IMR-90 (cell line): Measurements from ENCODE around the gene RBM28. TPM values are rescaled to one million over a fixed set of nuclear protein-coding genes. Genes with fewer than 3 reads are reported as not detected.

Experiments used
- ATAC-seq: fragments of 200-7000 bp; cut with Tn5 transposase; 2 replicates; pipeline ENCODE4 v1.9.1; 2020; ENCODE audit warnings: low read depth, mild to moderate bottlenecking, moderate library complexity
- BruUV-seq: library from RNA; stranded (reverse); fragments of 400-500 nt; replicated peaks from 2 replicates; lab custom pipeline; 2021; lab: Mats Ljungman, UMichigan
- CTCF ChIA-PET: fragments of 300-600 bp; formaldehyde crosslinking; extraction: SDS; loops from one replicate; lab custom pipeline; 2021; ENCODE audit warnings: antibody characterized with exemption; lab: Yijun Ruan, JAX
- POLR2A ChIA-PET: fragments of 300-600 bp; sonication (Branson Sonifier 250); formaldehyde crosslinking; loops from one replicate; lab custom pipeline; 2022; ENCODE audit warnings: antibody characterized with exemption; ENCODE audit not compliant: unreplicated experiment; lab: Charles Lee
- DNase-seq: peaks from one replicate; pipeline ENCODE4 v3.0.0; 2013
- H2AFZ ChIP-seq: replicated peaks from 2 replicates; pipeline ENCODE3; 2013; ENCODE audit warnings: low read length, mild to moderate bottlenecking; ENCODE audit not compliant: poor library complexity
- H2AK5ac ChIP-seq: 2 replicates; pipeline ENCODE4 v1.6.1; 2013; ENCODE audit warnings: low read depth, low read length, inconsistent platforms
- H2AK9ac ChIP-seq: replicated peaks from 2 replicates; pipeline ENCODE3; 2013; ENCODE audit warnings: mild to moderate bottlenecking, low read depth, low read length, moderate library complexity; ENCODE audit not compliant: poor library complexity
- H2BK120ac ChIP-seq: 2 replicates; pipeline ENCODE4 v1.6.1; 2013; ENCODE audit warnings: low read depth, low read length, inconsistent platforms
- H2BK15ac ChIP-seq: 3 replicates; pipeline ENCODE4 v1.6.1; 2013; ENCODE audit warnings: low read depth, low read length, inconsistent platforms
- H2BK20ac ChIP-seq: 2 replicates; pipeline ENCODE4 v1.6.1; 2013; ENCODE audit warnings: low read depth, mild to moderate bottlenecking, inconsistent platforms, low read length, moderate library complexity
- H2BK5ac ChIP-seq: 2 replicates; pipeline ENCODE4 v1.6.1; 2013; ENCODE audit warnings: mild to moderate bottlenecking, low read depth, low read length, inconsistent platforms; ENCODE audit not compliant: poor library complexity, severe bottlenecking
- H3K14ac ChIP-seq: replicated peaks from 2 replicates; pipeline ENCODE4 v1.6.1; 2013; ENCODE audit warnings: low read depth, low read length, inconsistent platforms
- H3K18ac ChIP-seq: 2 replicates; pipeline ENCODE4 v1.6.1; 2013; ENCODE audit warnings: low read depth, low read length, control low read depth
- H3K23ac ChIP-seq: 2 replicates; pipeline ENCODE4 v1.6.1; 2013; ENCODE audit warnings: low read depth, low read length, inconsistent platforms
- H3K27ac ChIP-seq: 2 replicates; pipeline ENCODE4 v1.5.1; 2013; ENCODE audit warnings: mild to moderate bottlenecking, control low read depth, low read length; ENCODE audit not compliant: insufficient read depth
- H3K27me3 ChIP-seq: 2 replicates; pipeline ENCODE4 v1.6.1; 2013; ENCODE audit warnings: low read length; ENCODE audit not compliant: control insufficient read depth, insufficient read depth
- H3K36me3 ChIP-seq: 2 replicates; pipeline ENCODE4 v1.6.1; 2013; ENCODE audit warnings: low read length, mixed read lengths; ENCODE audit not compliant: control insufficient read depth, insufficient read depth
- H3K4ac ChIP-seq: 2 replicates; pipeline ENCODE4 v1.6.1; 2013; ENCODE audit warnings: low read depth, low read length, inconsistent platforms
- H3K4me1 ChIP-seq: 2 replicates; pipeline ENCODE4 v1.6.1; 2013; ENCODE audit warnings: low read length, mixed read lengths; ENCODE audit not compliant: control insufficient read depth, insufficient read depth
- H3K4me2 ChIP-seq: 2 replicates; pipeline ENCODE4 v1.6.1; 2013; ENCODE audit warnings: low read depth, mild to moderate bottlenecking, control low read depth, low read length, moderate library complexity
- H3K4me3 ChIP-seq: 2 replicates; pipeline ENCODE4 v1.5.1; 2013; ENCODE audit warnings: low read depth, mild to moderate bottlenecking, control low read depth, low read length, moderate library complexity; ENCODE audit not compliant: insufficient read depth
- H3K56ac ChIP-seq: 2 replicates; pipeline ENCODE4 v1.6.1; 2013; ENCODE audit warnings: low read length, inconsistent platforms; ENCODE audit not compliant: insufficient read depth; ENCODE audit errors: extremely low read depth
- H3K79me1 ChIP-seq, 2 experiments: 2 replicates each; pipeline ENCODE4 v1.6.1; 2013; ENCODE audit warnings: low read length in 2 of 2, inconsistent platforms in 1 of 2, low read depth in 1 of 2
- H3K9ac ChIP-seq: 2 replicates; pipeline ENCODE4 v1.6.1; 2013; ENCODE audit warnings: low read depth, low read length, control low read depth
- H3K9me1 ChIP-seq: 2 replicates; pipeline ENCODE4 v1.6.1; 2013; ENCODE audit warnings: low read length, inconsistent platforms; ENCODE audit not compliant: insufficient read depth
- H3K9me3 ChIP-seq: 2 replicates; pipeline ENCODE4 v1.6.1; 2013; ENCODE audit warnings: low read length; ENCODE audit not compliant: control insufficient read depth, insufficient read depth
- H4K20me1 ChIP-seq: 2 replicates; pipeline ENCODE4 v1.6.1; 2013; ENCODE audit warnings: low read length, inconsistent platforms; ENCODE audit not compliant: insufficient read depth
- H4K5ac ChIP-seq: 2 replicates; pipeline ENCODE4 v1.6.1; 2013; ENCODE audit warnings: mild to moderate bottlenecking, low read depth, low read length, control low read depth
- H4K8ac ChIP-seq, 2 experiments: 2 replicates each; pipeline ENCODE4 v1.6.1; 2013; ENCODE audit warnings: low read depth in 2 of 2, low read length in 2 of 2, control low read depth in 1 of 2, inconsistent platforms in 1 of 2
- H4K91ac ChIP-seq: 2 replicates; pipeline ENCODE4 v1.6.1; 2013; ENCODE audit warnings: low read depth, low read length, inconsistent platforms; ENCODE audit not compliant: insufficient read depth
- CHD1 ChIP-seq: IDR thresholded peaks from 2 replicates; pipeline ENCODE4 v1.6.1; 2012; ENCODE audit warnings: low read depth, low read length, improper control_type of control experiment
- FOS ChIP-seq: fragments of 150-350 bp; IDR thresholded peaks from 2 replicates; pipeline ENCODE4 v1.6.1; 2016; ENCODE audit warnings: low read depth, low read length
- MAFK ChIP-seq: IDR thresholded peaks from 2 replicates; pipeline ENCODE4 v1.6.1; 2012; ENCODE audit warnings: low read depth, low read length, improper control_type of control experiment
- RAD21 ChIP-seq: IDR thresholded peaks from 2 replicates; pipeline ENCODE4 v1.6.1; 2012; ENCODE audit warnings: low read length, improper control_type of control experiment
- SMC3 ChIP-seq: fragments of 150-350 bp; IDR thresholded peaks from 2 replicates; pipeline ENCODE4 v1.6.1; 2016; ENCODE audit warnings: low read depth, mild to moderate bottlenecking, antibody characterized with exemption, low read length, moderate library complexity
- USF2 ChIP-seq: fragments of 150-350 bp; IDR thresholded peaks from 2 replicates; pipeline ENCODE4 v1.6.1; 2017; ENCODE audit warnings: mild to moderate bottlenecking, antibody characterized with exemption, low read length, low read depth
- WGBS, 2 experiments: methylation state at CpG; one replicate each; pipeline versions ENCODE4 v1.1.5 to v1.1.7; 2013; ENCODE audit warnings: missing lambda C conversion rate in 2 of 2; ENCODE audit not compliant: insufficient read length in 1 of 2; ENCODE audit errors: extremely low coverage in 2 of 2; 5-methylcytosine and 5-hydroxymethylcytosine counted together
- dilution Hi-C: fragments of 300-500 bp; cut with HindIII; formaldehyde crosslinking; loops from one replicate; pipeline ENCODE4 v1.14.3; 2018; ENCODE audit warnings: low sequenced_read_pairs; ENCODE audit not compliant: unreplicated experiment
- in situ Hi-C: fragments of 300-500 bp; cut with MboI; formaldehyde crosslinking; loops from 3 replicates; pipeline ENCODE4 v1.14.3; 2019; ENCODE audit warnings: low sequenced_read_pairs, inconsistent platforms, mixed read lengths
- intact Hi-C: fragments of 100-400 bp; cut with micrococcal nuclease; formaldehyde crosslinking; loops from 2 replicates; pipeline ENCODE4 v1.10.0; 2022
- polyA plus RNA-seq, 3 experiments: library from polyadenylated mRNA; depleted of rRNA; stranded (reverse); fragments of >200 nt; gene quantifications; 2 replicates each; pipeline ENCODE4 v1.2.3, GENCODE V29; 2012; ENCODE audit warnings: low replicate concordance in 1 of 3
- total RNA-seq: library from RNA; depleted of rRNA; stranded (reverse); fragments of >200 nt; gene quantifications from 2 replicates; pipeline ENCODE4 v1.2.3, GENCODE V29; 2012
- TF ChIP-seq, protein P1 (sequence below): fragments of 150-350 bp; IDR thresholded peaks from 2 replicates; pipeline ENCODE4 v1.6.1; 2016; ENCODE audit warnings: low read depth, mild to moderate bottlenecking, low read length, moderate library complexity, borderline replicate concordance

Gene RBM28
- total and polyA plus RNA-seq, 2 of the 4 experiments (the other 2 are of a cell fraction), result 12.4 to 20.4 TPM

- H3K18ac ChIP-seq, result no peak overlapping the region
- no peak overlapping the region for H2BK5ac ChIP-seq
- no peaks in the 10 kb centered on the region for H3K4me1 ChIP-seq
- no peak overlapping the region for H4K5ac ChIP-seq
- CTCF ChIA-PET, result no interaction called here
- H3K4me2 ChIP-seq, result no peak overlapping the region
- H3K9me1 ChIP-seq, result no peaks in the 10 kb centered on the region; the same call in 1 of the 2 replicates
- BruUV-seq, result no TSS peak
- peaks cover 42% of the 10 kb centered on the region for H3K36me3 ChIP-seq
- dilution Hi-C loops (no loop called here), in situ Hi-C loops (no loop called here), intact Hi-C loops (no loop called here)
- TF ChIP-seq FOS (no peak), RAD21 (no peak), SMC3 (no peak), MAFK (no peak), USF2 (no peak), CHD1 (no peak)
- TF ChIP-seq, protein P1, sequence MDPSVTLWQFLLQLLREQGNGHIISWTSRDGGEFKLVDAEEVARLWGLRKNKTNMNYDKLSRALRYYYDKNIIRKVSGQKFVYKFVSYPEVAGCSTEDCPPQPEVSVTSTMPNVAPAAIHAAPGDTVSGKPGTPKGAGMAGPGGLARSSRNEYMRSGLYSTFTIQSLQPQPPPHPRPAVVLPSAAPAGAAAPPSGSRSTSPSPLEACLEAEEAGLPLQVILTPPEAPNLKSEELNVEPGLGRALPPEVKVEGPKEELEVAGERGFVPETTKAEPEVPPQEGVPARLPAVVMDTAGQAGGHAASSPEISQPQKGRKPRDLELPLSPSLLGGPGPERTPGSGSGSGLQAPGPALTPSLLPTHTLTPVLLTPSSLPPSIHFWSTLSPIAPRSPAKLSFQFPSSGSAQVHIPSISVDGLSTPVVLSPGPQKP, result no peak
- H3K9ac ChIP-seq, result no peak overlapping the region
- no peak overlapping the region for H2BK20ac ChIP-seq
- H3K23ac ChIP-seq, result no peak overlapping the region
- no peak for DNase-seq
- no peak for ATAC-seq
- WGBS, 2 experiments, result no CpG with 5 or more reads among the region's 6 CpGs
- H3K79me1 ChIP-seq, result no peaks in the 10 kb centered on the region; a peak in 2 of 4 replicates
- H3K56ac ChIP-seq, result no peak overlapping the region
- H2AK5ac ChIP-seq, result no peak overlapping the region
- no peak overlapping the region for H3K4me3 ChIP-seq
- H4K8ac ChIP-seq, result no peak overlapping the region
- H4K91ac ChIP-seq, result no peak overlapping the region
- H3K14ac ChIP-seq, result no peak overlapping the region
- H3K9me3 ChIP-seq, result no peaks in the 10 kb centered on the region
- H3K27ac ChIP-seq, result no peak overlapping the region
- H2AK9ac ChIP-seq, result no peak overlapping the region
- no peak overlapping the region for H2BK15ac ChIP-seq
- no peaks in the 10 kb centered on the region for H4K20me1 ChIP-seq
- no peak overlapping the region for H2BK120ac ChIP-seq
- H2AFZ ChIP-seq, result no peak overlapping the region
- no peak overlapping the region for H3K4ac ChIP-seq
- no peaks in the 10 kb centered on the region for H3K27me3 ChIP-seq
- POLR2A ChIA-PET, result no interaction called here
Measured at GRCh38 chr7:128309124-128309523, 34.6 kb downstream of the RBM28 start.
